ENCODE data around the gene ZNF697.

ZNF697 gene

GRCh38 chr1:119651641-119652040 lies 3.6 kb upstream of the ZNF697 start:
- no peak for TF ChIP-seq CTCF (IDR thresholded peaks at IDR 0.05; ENCODE audit: borderline replicate concordance, control extremely low read depth, extremely low read depth, insufficient read depth, missing control alignments)
- in situ Hi-C loops (cut with MboI; ENCODE audit: low sequenced_read_pairs, unreplicated experiment): no loop called here
- no peak for DNase-seq (ENCODE audit: low spot score)

GRCh38 chr1:119651133-119651532 lies 3.1 kb upstream of the ZNF697 start:
- in situ Hi-C loops (cut with MboI; ENCODE audit: low sequenced_read_pairs, unreplicated experiment): no loop called here
- DNase-seq (ENCODE audit: low spot score): no peak
- no peak for TF ChIP-seq CTCF (IDR thresholded peaks at IDR 0.05; ENCODE audit: borderline replicate concordance, control extremely low read depth, extremely low read depth, insufficient read depth, missing control alignments)

- no peak for DNase-seq (ENCODE audit: low spot score)
- TF ChIP-seq CTCF (IDR thresholded peaks at IDR 0.05; ENCODE audit: borderline replicate concordance, control extremely low read depth, extremely low read depth, insufficient read depth, missing control alignments): no peak
Measured at GRCh38 chr1:119648620-119649004, 546 bp upstream of the ZNF697 start.

GRCh38 chr1:119647228-119647733 lies 785 bp downstream of the ZNF697 start:
- in situ Hi-C loops (cut with MboI; ENCODE audit: low sequenced_read_pairs, unreplicated experiment): loop anchor here (25.0 kb wide), 1 partner anchor 335 kb away; no protein-coding TSS in a partner anchor
- TF ChIP-seq CTCF (IDR thresholded peaks at IDR 0.05; ENCODE audit: borderline replicate concordance, control extremely low read depth, extremely low read depth, insufficient read depth, missing control alignments): no peak
- DNase-seq (ENCODE audit: low spot score): no peak

More at GRCh38 chr1:119648620-119649004, 546 bp upstream of the ZNF697 start:
- in situ Hi-C loops (cut with MboI; ENCODE audit: low sequenced_read_pairs, unreplicated experiment): loop anchor here (25.0 kb wide), 1 partner anchor 336 kb away; no protein-coding TSS in a partner anchor

GRCh38 chr1:119646521-119647227 lies 1.4 kb downstream of the ZNF697 start:
- in situ Hi-C loops (cut with MboI; ENCODE audit: low sequenced_read_pairs, unreplicated experiment): loop anchor here (25.0 kb wide), 1 partner anchor 334 kb away; no protein-coding TSS in a partner anchor
- TF ChIP-seq CTCF (IDR thresholded peaks at IDR 0.05; ENCODE audit: borderline replicate concordance, control extremely low read depth, extremely low read depth, insufficient read depth, missing control alignments): no peak
- no peak for DNase-seq (ENCODE audit: low spot score)

GRCh38 chr1:119639109-119639508 lies 9.0 kb downstream of the ZNF697 start:
- in situ Hi-C loops (cut with MboI; ENCODE audit: low sequenced_read_pairs, unreplicated experiment): loop anchor here (25.0 kb wide), 1 partner anchor 327 kb away; no protein-coding TSS in a partner anchor
- DNase-seq (ENCODE audit: low spot score): no peak
- TF ChIP-seq CTCF (IDR thresholded peaks at IDR 0.05; ENCODE audit: borderline replicate concordance, control extremely low read depth, extremely low read depth, insufficient read depth, missing control alignments): no peak

Measured in GM13976 (cell line).